ENCODE data around the gene THRB.

THRB gene

GRCh38 chr3:24199775-24200247 lies 294.8 kb downstream of the THRB start:
- DNase-seq = no peak

- DNase-seq = no peak
Measured at GRCh38 chr3:24199300-24199699, 295.4 kb downstream of the THRB start.

- no peak for DNase-seq
Measured at GRCh38 chr3:24198728-24199127, 295.9 kb downstream of the THRB start.

- no peak for DNase-seq
Measured at GRCh38 chr3:24197809-24198208, 296.8 kb downstream of the THRB start.

- no peak for DNase-seq
Measured at GRCh38 chr3:24196526-24196925, 298.1 kb downstream of the THRB start.

GRCh38 chr3:24195504-24196230 lies 299.0 kb downstream of the THRB start:
- no peak for DNase-seq

GRCh38 chr3:24192469-24193056 lies 302.1 kb downstream of the THRB start:
- DNase-seq = no peak

- peak; percentile 0 for DNase-seq
Measured at GRCh38 chr3:24191801-24192403, 302.7 kb downstream of the THRB start.

GRCh38 chr3:24190256-24190655 lies 304.4 kb downstream of the THRB start:
- DNase-seq = no peak

GRCh38 chr3:24185738-24186384 lies 308.8 kb downstream of the THRB start:
- no peak for DNase-seq

GRCh38 chr3:24184528-24185176 lies 310.0 kb downstream of the THRB start:
- DNase-seq = no peak

GRCh38 chr3:24182756-24183155 lies 311.9 kb downstream of the THRB start:
- DNase-seq = no peak

- no peak for DNase-seq
Measured at GRCh38 chr3:24181256-24181655, 313.4 kb downstream of the THRB start.

GRCh38 chr3:24180616-24181015 lies 314.0 kb downstream of the THRB start:
- no peak for DNase-seq

GRCh38 chr3:24177201-24177600 lies 317.4 kb downstream of the THRB start:
- no peak for DNase-seq

GRCh38 chr3:24174614-24175013 lies 320.0 kb downstream of the THRB start:
- no peak for DNase-seq

GRCh38 chr3:24168977-24169376 lies 325.7 kb downstream of the THRB start:
- no peak for DNase-seq

- DNase-seq = no peak
Measured at GRCh38 chr3:24167429-24167828, 327.2 kb downstream of the THRB start.

GRCh38 chr3:24166515-24166914 lies 328.1 kb downstream of the THRB start:
- DNase-seq = no peak

GRCh38 chr3:24165603-24165982 lies 329.1 kb downstream of the THRB start:
- DNase-seq = no peak

GRCh38 chr3:24164967-24165602 lies 329.6 kb downstream of the THRB start:
- no peak for DNase-seq

- DNase-seq = no peak
Measured at GRCh38 chr3:24162929-24163328, 331.7 kb downstream of the THRB start.

- DNase-seq = no peak
Measured at GRCh38 chr3:24161841-24162240, 332.8 kb downstream of the THRB start.
